H9 (cell line): ENCODE data around the gene CCDC149. TPM values are rescaled to one million over a fixed set of nuclear protein-coding genes. Genes with fewer than 3 reads are reported as not detected.

Experiments
- DNase-seq: peaks from one replicate; pipeline ENCODE4 v3.0.0-alpha.2; 2017
- H2AFZ ChIP-seq: one replicate; pipeline ENCODE4 v1.6.1; 2013; ENCODE audit warnings: mild to moderate bottlenecking, low read length, control low read depth, moderate library complexity
- H2AK5ac ChIP-seq: 2 replicates; pipeline ENCODE4 v1.6.1; 2013; ENCODE audit warnings: low read length, control low read depth, mixed read lengths; ENCODE audit not compliant: insufficient read length
- H2BK120ac ChIP-seq: one replicate; pipeline ENCODE4 v1.6.1; 2013; ENCODE audit warnings: low read depth, mild to moderate bottlenecking, low read length, control low read depth, inconsistent platforms; ENCODE audit not compliant: poor library complexity, severe bottlenecking
- H2BK12ac ChIP-seq: 2 replicates; pipeline ENCODE4 v1.6.1; 2013; ENCODE audit warnings: low read length, control low read depth, mixed read lengths, low read depth; ENCODE audit not compliant: insufficient read length
- H2BK15ac ChIP-seq: 2 replicates; pipeline ENCODE4 v1.6.1; 2013; ENCODE audit warnings: low read depth, low read length, control low read depth
- H2BK20ac ChIP-seq: one replicate; pipeline ENCODE4 v1.6.1; 2013; ENCODE audit warnings: low read depth, mild to moderate bottlenecking, low read length, control low read depth, inconsistent platforms; ENCODE audit not compliant: poor library complexity, severe bottlenecking
- H2BK5ac ChIP-seq: 2 replicates; pipeline ENCODE4 v1.6.1; 2013; ENCODE audit warnings: low read length, control low read depth, mixed read lengths; ENCODE audit not compliant: insufficient read length
- H3K14ac ChIP-seq: 2 replicates; pipeline ENCODE4 v1.6.1; 2013; ENCODE audit warnings: low read length, control low read depth; ENCODE audit not compliant: insufficient read depth
- H3K18ac ChIP-seq: 2 replicates; pipeline ENCODE4 v1.6.1; 2013; ENCODE audit warnings: low read depth, mild to moderate bottlenecking, mixed read lengths, low read length, control low read depth; ENCODE audit not compliant: insufficient read length
- H3K23ac ChIP-seq: 2 replicates; pipeline ENCODE4 v1.6.1; 2013; ENCODE audit warnings: low read length, control low read depth, mixed read lengths, low read depth; ENCODE audit not compliant: insufficient read length
- H3K23me2 ChIP-seq: 2 replicates; pipeline ENCODE4 v1.6.1; 2013; ENCODE audit warnings: low read depth, mild to moderate bottlenecking, mixed read lengths, low read length, control low read depth; ENCODE audit not compliant: insufficient read length, poor library complexity, severe bottlenecking
- H3K27ac ChIP-seq: 2 replicates; pipeline ENCODE4 v1.5.1; 2013; ENCODE audit warnings: low read length, control low read depth, mixed read lengths, low read depth; ENCODE audit not compliant: insufficient read length
- H3K27me3 ChIP-seq: 2 replicates; pipeline ENCODE4 v1.6.1; 2013; ENCODE audit warnings: low read length, control low read depth, inconsistent platforms; ENCODE audit not compliant: insufficient read depth
- H3K4ac ChIP-seq: 2 replicates; pipeline ENCODE4 v1.6.1; 2013; ENCODE audit warnings: low read depth, mild to moderate bottlenecking, control low read depth, inconsistent platforms, low read length, moderate library complexity
- H3K4me1 ChIP-seq: 2 replicates; pipeline ENCODE4 v1.6.1; 2013; ENCODE audit warnings: low read length, control low read depth, inconsistent platforms; ENCODE audit not compliant: insufficient read depth
- H3K4me2 ChIP-seq: 2 replicates; pipeline ENCODE4 v1.6.1; 2013; ENCODE audit warnings: low read length, control low read depth, mixed read lengths; ENCODE audit not compliant: insufficient read length, insufficient read depth
- H3K56ac ChIP-seq: 2 replicates; pipeline ENCODE4 v1.6.1; 2013; ENCODE audit warnings: low read depth, mild to moderate bottlenecking, mixed read lengths, low read length, control low read depth; ENCODE audit not compliant: insufficient read length
- H3K79me1 ChIP-seq: 2 replicates; pipeline ENCODE4 v1.6.1; 2013; ENCODE audit warnings: low read depth, mild to moderate bottlenecking, moderate library complexity, low read length, control low read depth, inconsistent platforms; ENCODE audit not compliant: insufficient read depth, poor library complexity, severe bottlenecking
- H3K79me2 ChIP-seq: 2 replicates; pipeline ENCODE4 v1.6.1; 2013; ENCODE audit warnings: low read length, control low read depth, inconsistent platforms; ENCODE audit not compliant: insufficient read depth
- H3K9ac ChIP-seq: 2 replicates; pipeline ENCODE4 v1.6.1; 2013; ENCODE audit warnings: low read length, control low read depth, mixed read lengths; ENCODE audit not compliant: insufficient read length; ENCODE audit errors: extremely low read depth
- H3K9me3 ChIP-seq: one replicate; pipeline ENCODE4 v1.6.1; 2013; ENCODE audit warnings: low read depth, low read length, inconsistent platforms; ENCODE audit not compliant: control insufficient read depth
- H3T11ph ChIP-seq: one replicate; pipeline ENCODE4 v1.6.1; 2013; ENCODE audit warnings: mild to moderate bottlenecking, low read length, control low read depth, inconsistent platforms
- H4K20me1 ChIP-seq: one replicate; pipeline ENCODE4 v1.6.1; 2013; ENCODE audit not compliant: control insufficient read depth, insufficient read length, insufficient read depth
- H4K5ac ChIP-seq: 2 replicates; pipeline ENCODE4 v1.6.1; 2013; ENCODE audit warnings: low read depth, mild to moderate bottlenecking, mixed read lengths, low read length, control low read depth; ENCODE audit not compliant: insufficient read length
- H4K8ac ChIP-seq: replicated peaks from 2 replicates; pipeline ENCODE4 v1.6.1; 2013; ENCODE audit warnings: low read length, control low read depth, mixed read lengths, low read depth; ENCODE audit not compliant: insufficient read length
- H4K91ac ChIP-seq: 2 replicates; pipeline ENCODE4 v1.6.1; 2013; ENCODE audit warnings: low read depth, mild to moderate bottlenecking, moderate library complexity, mixed read lengths, low read length, control low read depth; ENCODE audit not compliant: insufficient read length
- H3K27ac Mint-ChIP-seq, 3 experiments: 2 replicates in 2 of 3; 3 replicates in 1 of 3; pipeline ENCODE4 v1.8.0; 2020 to 2021; ENCODE audit warnings: mixed read lengths in 3 of 3, mild to moderate bottlenecking in 1 of 3, moderate library complexity in 1 of 3
- H3K27me3 Mint-ChIP-seq: 2 replicates; pipeline ENCODE4 v1.8.0; 2021; ENCODE audit warnings: low read depth, mild to moderate bottlenecking, moderate library complexity, mixed read lengths
- H3K36me3 Mint-ChIP-seq, 3 experiments: 2 replicates in 2 of 3; 3 replicates in 1 of 3; pipeline ENCODE4 v1.8.0; 2020 to 2021; ENCODE audit warnings: low read depth in 3 of 3, mixed read lengths in 3 of 3; ENCODE audit not compliant: insufficient read depth in 1 of 3
- H3K4me1 Mint-ChIP-seq, 2 experiments: 2 replicates each; pipeline ENCODE4 v1.8.0; 2020; ENCODE audit warnings: mixed read lengths in 2 of 2
- H3K4me3 Mint-ChIP-seq, 2 experiments: 2 replicates in 1 of 2; 3 replicates in 1 of 2; pipeline ENCODE4 v1.8.0; 2020 to 2021; ENCODE audit warnings: mild to moderate bottlenecking in 2 of 2, mixed read lengths in 2 of 2, moderate library complexity in 1 of 2
- H3K9me3 Mint-ChIP-seq, 2 experiments: 2 replicates in 1 of 2; 3 replicates in 1 of 2; pipeline ENCODE4 v1.8.0; 2020; ENCODE audit warnings: mild to moderate bottlenecking in 2 of 2, mixed read lengths in 2 of 2, moderate library complexity in 1 of 2
- total RNA-seq: library from RNA; stranded (reverse); gene quantifications from 2 replicates; pipeline ENCODE4 v1.2.1, GENCODE V29; 2021
- TF ChIP-seq, protein P1 (sequence below): fragments of 200-600 bp; sonication (generic); conservative IDR thresholded peaks from 3 replicates; pipeline ENCODE4 v1.8.0; 2021; ENCODE audit warnings: antibody characterized with exemption, mild to moderate bottlenecking

The CCDC149 gene
- total RNA-seq, 1 experiment from 2014 or later, result 4.5 TPM

DNA sequence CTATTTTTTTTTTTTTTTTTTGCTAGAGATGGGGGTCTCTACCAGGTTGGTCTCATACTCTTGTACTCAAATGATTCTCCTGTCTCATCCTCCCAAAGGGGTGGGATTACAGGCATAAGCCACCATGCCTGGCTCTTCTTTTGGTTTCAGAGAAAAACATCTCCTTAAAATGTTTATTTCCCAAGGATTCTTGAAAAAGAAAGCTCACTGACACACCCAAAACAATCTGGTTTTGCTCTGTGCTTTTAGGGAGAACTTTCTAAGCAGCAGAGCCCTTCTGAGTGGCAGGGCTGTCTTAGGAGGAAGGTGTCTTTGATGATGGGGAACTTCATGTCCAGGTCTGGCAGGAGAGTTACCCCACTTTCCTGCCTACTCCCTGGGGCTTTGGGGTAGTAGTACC, 116.2 kb downstream of the CCDC149 start:
- H4K20me1 ChIP-seq, result no peaks in the 10 kb centered on the region

More for the DNA sequence above, 116.2 kb downstream of the CCDC149 start:
- H3K18ac ChIP-seq, result no peak overlapping the region
- no peak overlapping the region for H4K5ac ChIP-seq
- H3K9me3 Mint-ChIP-seq, result peaks cover 0 to 4% of the 10 kb centered on the region in 2 experiments; a peak in 1 of 5 replicates
- no peak overlapping the region for H2BK12ac ChIP-seq
- H3K9ac ChIP-seq, result no peak overlapping the region
- H4K91ac ChIP-seq, result no peak overlapping the region
- H3K4me2 ChIP-seq, result no peak overlapping the region
- H2BK20ac ChIP-seq, result no peak overlapping the region
- no peak overlapping the region for H3K23ac ChIP-seq
- H2BK15ac ChIP-seq, result no peak overlapping the region
- peaks cover 14% of the 10 kb centered on the region; the same call in 1 of the 2 replicates for H3K27me3 ChIP-seq
- H3K27ac Mint-ChIP-seq, result no peak overlapping the region
- no peak overlapping the region for H2AK5ac ChIP-seq
- H3K4me1 ChIP-seq, result peaks cover 2% of the 10 kb centered on the region; the same call in 1 of the 2 replicates
- H3K14ac ChIP-seq, result no peak overlapping the region
- H3K27me3 Mint-ChIP-seq, result peaks cover 74% of the 10 kb centered on the region
- H3K79me2 ChIP-seq, result no peaks in the 10 kb centered on the region
- no peak overlapping the region for H2BK120ac ChIP-seq
- no peak overlapping the region for H3K4me3 Mint-ChIP-seq
- no peak overlapping the region for H3K56ac ChIP-seq
- H3K4ac ChIP-seq, result no peak overlapping the region
- H4K8ac ChIP-seq, result no peak overlapping the region
- H3K9me3 ChIP-seq, result no peaks in the 10 kb centered on the region
- H3K79me1 ChIP-seq, result no peaks in the 10 kb centered on the region
- no peak overlapping the region for H3K27ac ChIP-seq
- DNase-seq, result no peak
- no peak overlapping the region for H2AFZ ChIP-seq
- peaks cover 15% of the 10 kb centered on the region for H3K23me2 ChIP-seq
- H3K4me1 Mint-ChIP-seq, result peaks cover 30 to 35% of the 10 kb centered on the region in 2 experiments
- no peak overlapping the region for H2BK5ac ChIP-seq
- H3T11ph ChIP-seq, result no peak overlapping the region
- TF ChIP-seq, protein P1, sequence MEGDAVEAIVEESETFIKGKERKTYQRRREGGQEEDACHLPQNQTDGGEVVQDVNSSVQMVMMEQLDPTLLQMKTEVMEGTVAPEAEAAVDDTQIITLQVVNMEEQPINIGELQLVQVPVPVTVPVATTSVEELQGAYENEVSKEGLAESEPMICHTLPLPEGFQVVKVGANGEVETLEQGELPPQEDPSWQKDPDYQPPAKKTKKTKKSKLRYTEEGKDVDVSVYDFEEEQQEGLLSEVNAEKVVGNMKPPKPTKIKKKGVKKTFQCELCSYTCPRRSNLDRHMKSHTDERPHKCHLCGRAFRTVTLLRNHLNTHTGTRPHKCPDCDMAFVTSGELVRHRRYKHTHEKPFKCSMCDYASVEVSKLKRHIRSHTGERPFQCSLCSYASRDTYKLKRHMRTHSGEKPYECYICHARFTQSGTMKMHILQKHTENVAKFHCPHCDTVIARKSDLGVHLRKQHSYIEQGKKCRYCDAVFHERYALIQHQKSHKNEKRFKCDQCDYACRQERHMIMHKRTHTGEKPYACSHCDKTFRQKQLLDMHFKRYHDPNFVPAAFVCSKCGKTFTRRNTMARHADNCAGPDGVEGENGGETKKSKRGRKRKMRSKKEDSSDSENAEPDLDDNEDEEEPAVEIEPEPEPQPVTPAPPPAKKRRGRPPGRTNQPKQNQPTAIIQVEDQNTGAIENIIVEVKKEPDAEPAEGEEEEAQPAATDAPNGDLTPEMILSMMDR, result no peak
- no peaks in the 10 kb centered on the region; a peak in 1 of 7 replicates for H3K36me3 Mint-ChIP-seq
